ENCODE measurements around the gene RNF220. TPM values are rescaled to one million over a fixed set of nuclear protein-coding genes. Genes with fewer than 3 reads are reported as not detected.
A peak's percentile ranks its signal among the peaks of the same experiment; 100 is the strongest.

RNF220 gene
- total RNA-seq, 4 donors from 2014 or later, result 22.0 to 94.3 (median 49.4) TPM

- Histone ChIP-seq H3K36me3 (no peaks in the 10 kb centered on the region), H3K9me3 (no peaks in the 10 kb centered on the region), H3K27ac (peak overlapping the region in 1 of 2 donors; percentile 29), H3K4me1 (no peaks in the 10 kb centered on the region), H3K27me3 (no peaks in the 10 kb centered on the region), H3K4me3 (no peak overlapping the region)
- intact Hi-C loops (cut with DNase I; ENCODE audit: low total_unique reads), result no loop called here
- TF ChIP-seq POLR2A (IDR thresholded peaks at IDR 0.05) (no peak), CTCF (IDR thresholded peaks at IDR 0.05) (peak; percentile 95 to 96 (median 96))
- DNase-seq, result peak; percentile 72 to 79
Measured at GRCh38 chr1:44652445-44653106, 247.5 kb downstream of the RNF220 start.

GRCh38 chr1:44653107-44653964 lies 248.3 kb downstream of the RNF220 start:
- TF ChIP-seq POLR2A (IDR thresholded peaks at IDR 0.05) (no peak), CTCF (IDR thresholded peaks at IDR 0.05) (no peak)
- DNase-seq, result no peak
- intact Hi-C loops (cut with DNase I; ENCODE audit: low total_unique reads), result no loop called here

GRCh38 chr1:44654621-44655187 lies 249.6 kb downstream of the RNF220 start:
- intact Hi-C loops (cut with DNase I; ENCODE audit: low total_unique reads), result no loop called here
- H3K36me3 ChIP-seq, result no peaks in the 10 kb centered on the region
- DNase-seq, result no peak
- no peaks in the 10 kb centered on the region for H3K27me3 ChIP-seq
- no peak overlapping the region for H3K27ac ChIP-seq
- no peaks in the 10 kb centered on the region for H3K9me3 ChIP-seq
- no peak overlapping the region for H3K4me3 ChIP-seq
- no peaks in the 10 kb centered on the region for H3K4me1 ChIP-seq
- TF ChIP-seq CTCF (IDR thresholded peaks at IDR 0.05), result no peak
- TF ChIP-seq POLR2A (IDR thresholded peaks at IDR 0.05), result no peak

More at GRCh38 chr1:44653107-44653964, 248.3 kb downstream of the RNF220 start:
- no peaks in the 10 kb centered on the region for H3K9me3 ChIP-seq
- H3K4me3 ChIP-seq, result no peak overlapping the region
- H3K4me1 ChIP-seq, result no peaks in the 10 kb centered on the region
- H3K27me3 ChIP-seq, result no peaks in the 10 kb centered on the region
- H3K36me3 ChIP-seq, result no peaks in the 10 kb centered on the region
- no peak overlapping the region for H3K27ac ChIP-seq

GRCh38 chr1:44655609-44656008 lies 250.6 kb downstream of the RNF220 start:
- H3K36me3 ChIP-seq, result no peaks in the 10 kb centered on the region
- no peaks in the 10 kb centered on the region for H3K27me3 ChIP-seq
- intact Hi-C loops (cut with DNase I; ENCODE audit: low total_unique reads), result no loop called here
- H3K27ac ChIP-seq, result no peak overlapping the region
- DNase-seq, result no peak
- TF ChIP-seq CTCF (IDR thresholded peaks at IDR 0.05), result peak; percentile 13 to 55 (median 43)
- TF ChIP-seq POLR2A (IDR thresholded peaks at IDR 0.05), result no peak
- no peaks in the 10 kb centered on the region for H3K4me1 ChIP-seq
- H3K4me3 ChIP-seq, result no peak overlapping the region
- H3K9me3 ChIP-seq, result no peaks in the 10 kb centered on the region

- no peak overlapping the region for H3K4me3 ChIP-seq
- no peaks in the 10 kb centered on the region for H3K27me3 ChIP-seq
- intact Hi-C loops (cut with DNase I; ENCODE audit: low total_unique reads), result no loop called here
- DNase-seq, result no peak
- no peaks in the 10 kb centered on the region for H3K36me3 ChIP-seq
- H3K27ac ChIP-seq, result no peak overlapping the region
- TF ChIP-seq POLR2A (IDR thresholded peaks at IDR 0.05), result no peak
- TF ChIP-seq CTCF (IDR thresholded peaks at IDR 0.05), result no peak
- no peaks in the 10 kb centered on the region for H3K9me3 ChIP-seq
- H3K4me1 ChIP-seq, result no peaks in the 10 kb centered on the region
Measured at GRCh38 chr1:44659566-44659965, 254.5 kb downstream of the RNF220 start.

All from uterus (tissue), 4 donors.